Stimulated activated CD8-positive, alpha-beta memory T cell treated with anti-CD3 and anti-CD28 coated beads, Interleukin-7, amount 100 ng/mL, for 48 hours (primary cell): Measurements from ENCODE around the gene SIK3.

Experiments
- DNase-seq, 2 donors: peaks; one replicate each; pipeline ENCODE4 v3.0.0-alpha.2; 2020; ENCODE audit warnings: low read depth in 1 of 2; ENCODE audit errors: extremely low read depth in 1 of 2

The SIK3 gene

DNA sequence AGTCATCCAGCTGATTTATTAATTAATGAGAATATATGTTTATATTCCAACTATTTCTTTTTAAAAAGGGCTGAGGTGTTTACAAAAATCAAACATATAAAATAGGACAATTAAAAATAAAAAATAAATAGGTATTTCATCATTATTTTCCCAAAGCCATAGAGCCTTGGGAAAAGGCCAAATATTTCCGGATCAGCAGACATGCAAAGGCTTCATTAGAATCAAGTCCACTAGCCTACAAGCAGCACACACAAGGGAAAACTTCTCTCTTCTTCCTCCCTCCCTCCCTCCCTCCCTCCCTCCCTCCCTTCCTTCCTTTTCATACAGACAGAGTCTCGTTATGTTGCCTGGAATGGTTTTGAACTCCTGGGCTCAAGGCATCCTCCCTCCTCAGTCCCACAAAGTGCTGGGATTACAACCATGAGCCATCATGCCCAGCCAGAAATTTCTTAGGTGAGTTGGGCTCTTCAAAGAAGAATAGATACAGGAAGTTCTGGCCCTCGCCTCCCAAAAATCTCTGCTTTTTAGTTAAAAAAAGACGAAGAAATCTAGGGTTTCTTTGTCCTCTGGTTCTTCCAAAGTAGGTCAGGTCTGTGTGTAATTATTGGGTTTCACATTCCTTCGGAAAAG is 121.2 kb downstream of the SIK3 start:
- DNase-seq, result no peak

DNA sequence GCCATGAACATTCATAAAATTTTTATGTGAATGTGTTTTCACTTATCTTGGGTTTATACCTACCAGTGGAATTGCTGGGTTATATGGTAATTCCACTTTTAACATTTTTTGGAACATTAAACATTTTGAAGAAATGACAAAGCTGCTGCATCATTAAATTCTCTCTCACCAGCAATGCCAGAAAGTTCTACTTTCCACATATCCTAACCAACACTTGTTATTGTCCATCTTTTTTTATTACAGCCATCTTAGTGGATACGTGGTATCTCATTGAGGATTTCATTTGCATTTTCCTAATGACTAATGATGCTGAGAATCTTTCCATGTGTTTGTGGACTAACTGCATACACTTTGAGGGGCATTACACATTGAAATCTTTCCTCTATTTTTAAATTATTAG is 122.6 kb downstream of the SIK3 start:
- no peak for DNase-seq

DNA sequence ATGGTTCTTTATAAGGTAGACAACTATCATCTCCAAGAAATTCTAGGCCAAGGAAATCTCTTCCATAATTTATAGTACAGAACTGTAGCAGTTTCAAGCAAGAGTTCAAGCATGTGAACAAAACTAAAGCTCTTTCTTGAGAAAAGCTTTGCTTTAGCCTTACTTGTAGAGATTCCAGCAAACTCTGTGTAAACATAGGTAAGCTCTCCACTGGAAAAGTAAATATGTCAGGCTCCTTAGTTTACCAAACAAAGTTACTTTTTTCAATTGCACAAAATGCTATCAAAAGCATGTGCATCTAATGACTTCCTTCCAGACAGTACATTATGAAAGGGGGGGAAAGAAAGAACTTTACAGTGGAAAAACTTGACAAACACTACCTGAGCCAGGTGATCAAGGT is 125.0 kb downstream of the SIK3 start:
- DNase-seq, result no peak

DNA sequence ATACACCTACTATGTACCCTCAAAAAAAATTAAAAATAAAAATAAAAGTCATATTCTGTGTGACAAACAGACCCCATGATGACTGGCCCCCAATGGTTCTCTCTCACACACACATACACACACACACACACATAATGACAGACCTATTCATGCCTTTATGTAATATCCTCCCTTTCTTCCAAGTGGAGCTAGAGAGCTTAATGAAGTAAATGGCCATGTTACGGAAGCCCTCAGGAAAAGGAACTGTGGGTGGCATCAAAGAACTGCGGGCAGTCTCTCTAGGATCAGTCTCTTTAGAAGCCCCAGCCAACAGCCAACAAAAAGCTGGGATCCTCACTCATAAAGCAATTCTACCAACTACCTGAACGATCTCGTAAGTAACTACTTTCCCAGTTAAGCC is 125.5 kb downstream of the SIK3 start:
- no peak for DNase-seq

DNA sequence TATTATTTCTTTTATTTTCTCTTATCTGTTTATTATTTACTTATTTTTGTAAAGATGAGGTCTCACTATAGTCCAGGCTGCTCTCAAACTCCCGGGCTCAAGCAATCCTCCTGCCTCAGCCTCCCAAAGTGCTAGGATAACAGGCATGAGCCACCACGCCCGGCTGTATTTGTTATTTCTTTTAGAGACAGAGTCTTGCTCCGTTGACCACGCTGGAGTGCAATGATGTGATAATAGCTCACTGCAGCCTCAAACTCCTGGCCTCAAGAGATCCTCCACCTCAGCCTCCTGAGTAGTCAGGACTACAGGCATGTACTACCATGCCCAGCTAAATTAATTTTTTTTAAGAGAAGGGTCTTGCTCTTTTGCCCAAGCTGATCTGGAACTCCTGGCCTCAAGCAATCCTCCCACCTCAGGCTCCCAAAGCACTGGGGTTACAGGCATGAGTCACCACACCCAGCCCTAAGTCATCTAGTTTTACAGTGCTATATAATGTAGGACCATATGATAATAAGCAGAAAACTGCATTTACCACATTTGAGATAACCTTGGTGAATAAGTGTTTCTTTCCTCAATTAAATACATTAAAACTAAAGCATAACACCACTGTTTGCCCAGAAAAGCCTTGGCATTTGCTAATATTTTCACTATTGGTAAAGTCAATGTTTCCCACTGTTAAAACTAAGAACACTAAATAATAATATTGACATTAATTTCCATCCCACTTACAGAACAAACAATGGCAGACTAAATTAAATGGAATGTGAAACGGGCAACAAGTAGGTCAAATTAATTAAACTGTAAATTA is 127.5 kb downstream of the SIK3 start:
- DNase-seq, result no peak

DNA sequence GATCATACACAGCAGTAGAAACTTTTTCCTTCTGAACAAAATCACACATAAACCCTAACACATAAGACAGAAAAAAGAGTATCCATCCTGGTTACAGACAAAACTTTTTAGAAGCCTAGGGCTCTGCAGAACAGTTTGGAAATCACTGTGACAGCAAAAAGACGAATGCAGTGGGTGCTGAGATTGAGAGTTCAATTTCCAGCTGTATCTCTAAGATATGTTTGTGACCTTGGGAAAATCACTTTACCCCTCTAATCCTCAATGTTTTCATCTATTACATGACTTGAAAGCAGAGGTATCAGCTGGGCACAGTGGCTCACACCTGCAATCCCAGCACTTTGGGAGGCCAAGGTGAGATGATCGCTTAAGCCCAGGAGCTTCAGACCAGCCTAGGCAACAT is 128.5 kb downstream of the SIK3 start:
- DNase-seq, result no peak

DNA sequence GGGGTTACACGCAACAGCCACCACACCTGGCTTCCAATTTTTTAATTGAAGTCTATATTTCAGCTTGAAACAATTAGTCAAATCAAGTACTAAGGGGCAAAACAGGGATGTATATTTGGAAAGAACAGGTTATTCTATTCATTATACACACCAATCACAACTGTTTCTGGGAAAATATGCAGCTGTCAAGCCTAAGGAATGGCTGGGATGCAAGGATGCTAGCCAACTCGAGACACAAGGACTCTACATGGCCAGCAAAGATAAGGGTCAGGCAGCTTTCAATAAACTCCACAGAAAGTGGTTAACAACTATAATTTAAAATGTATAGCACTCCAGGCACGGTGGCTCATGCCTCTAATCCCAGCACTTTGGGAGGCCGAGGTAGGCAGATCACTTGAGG is 134.0 kb downstream of the SIK3 start:
- no peak for DNase-seq

DNA sequence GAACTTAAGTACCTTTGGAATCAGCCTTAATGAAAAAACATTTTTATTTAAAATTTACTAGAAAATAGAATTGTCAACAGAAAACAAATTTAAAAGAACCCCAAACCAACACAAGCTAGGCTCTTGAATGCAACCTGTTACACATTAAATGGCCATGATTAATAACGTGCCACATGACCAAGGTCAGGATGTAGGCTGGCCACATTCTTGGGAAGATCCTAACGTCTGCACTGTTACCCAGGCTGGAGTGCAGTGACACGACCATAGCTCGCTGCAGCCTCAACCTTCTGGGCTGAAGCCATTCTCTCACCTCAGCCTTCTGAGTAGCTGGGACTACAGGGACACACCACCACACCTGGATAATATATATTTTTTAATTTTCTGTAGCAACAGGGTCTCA is 134.4 kb downstream of the SIK3 start:
- DNase-seq, result no peak

DNA sequence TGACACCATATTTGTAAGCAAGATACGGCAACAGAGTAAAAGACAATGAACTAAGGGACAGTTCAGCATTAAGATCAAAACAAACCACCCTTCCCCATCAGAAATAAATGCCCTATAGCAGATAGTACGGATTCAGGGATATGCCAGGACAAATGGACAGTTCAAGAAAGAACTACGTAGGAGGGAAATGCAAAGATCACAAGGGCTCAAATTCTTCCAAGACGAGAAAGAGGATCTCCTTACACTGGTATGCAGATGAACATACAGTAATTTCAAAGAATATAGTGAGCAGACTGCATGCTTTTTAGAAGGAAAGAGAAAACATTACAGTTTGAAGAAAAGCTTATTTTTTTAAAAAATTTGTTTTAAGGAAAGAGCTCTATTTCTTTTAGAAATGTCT is 136.1 kb downstream of the SIK3 start:
- no peak for DNase-seq

DNA sequence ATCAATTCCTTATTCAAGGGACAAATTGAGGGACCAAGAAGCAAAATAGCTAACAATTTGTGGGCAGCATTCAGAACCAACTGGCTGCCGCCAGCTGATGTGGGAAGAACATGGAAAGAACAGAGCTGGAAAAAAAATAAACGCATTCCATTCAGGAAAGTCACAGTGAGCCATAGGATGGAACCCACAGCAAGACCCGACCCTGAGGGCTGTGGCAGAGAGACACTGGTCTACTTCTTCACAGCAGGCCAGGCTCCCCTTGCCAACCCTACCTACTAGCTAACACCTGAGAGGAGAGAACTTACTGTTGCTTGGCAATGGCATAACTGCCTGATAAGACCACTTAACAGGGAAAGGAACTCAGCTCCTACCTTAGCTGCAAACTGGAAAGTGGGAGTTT is 137.3 kb downstream of the SIK3 start:
- DNase-seq, result no peak

DNA sequence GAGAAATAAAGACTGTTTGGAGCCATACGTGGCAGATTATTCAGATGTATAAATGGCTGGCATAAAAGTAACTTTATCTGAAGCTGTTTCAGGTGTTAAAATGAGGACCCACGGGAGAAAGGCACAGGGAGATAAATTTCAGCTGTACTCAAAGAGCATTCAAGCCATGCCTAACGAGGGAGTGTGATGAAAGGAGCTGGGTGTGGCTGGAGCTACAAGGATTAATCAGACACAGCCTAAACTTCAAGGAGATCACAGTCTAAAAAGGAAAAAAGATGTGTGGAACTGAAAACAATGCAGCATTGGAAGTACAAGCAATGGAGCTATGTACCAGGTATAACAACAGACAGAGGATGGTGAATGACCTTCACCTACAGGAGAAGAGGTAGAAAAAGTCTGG is 140.0 kb downstream of the SIK3 start:
- no peak for DNase-seq

DNA sequence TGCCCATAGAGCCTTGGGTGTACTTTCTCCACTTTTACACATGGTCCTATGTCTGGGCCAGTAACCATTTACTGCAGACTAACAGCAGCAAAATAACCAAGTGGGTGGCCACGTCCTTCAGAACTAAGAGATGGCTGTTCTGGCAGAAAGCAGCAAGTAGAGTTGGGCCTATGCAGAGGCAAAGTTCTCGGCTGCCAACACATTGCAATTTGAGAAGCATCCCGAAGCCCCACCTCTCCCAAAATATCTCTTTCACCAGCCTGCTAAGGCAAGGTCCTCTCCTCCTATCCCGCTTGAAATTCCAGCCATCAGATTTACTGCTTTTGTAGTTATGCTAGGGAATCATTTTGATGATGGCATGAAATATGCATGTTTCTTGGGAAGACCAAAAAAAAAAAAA is 142.3 kb downstream of the SIK3 start:
- DNase-seq, result no peak

DNA sequence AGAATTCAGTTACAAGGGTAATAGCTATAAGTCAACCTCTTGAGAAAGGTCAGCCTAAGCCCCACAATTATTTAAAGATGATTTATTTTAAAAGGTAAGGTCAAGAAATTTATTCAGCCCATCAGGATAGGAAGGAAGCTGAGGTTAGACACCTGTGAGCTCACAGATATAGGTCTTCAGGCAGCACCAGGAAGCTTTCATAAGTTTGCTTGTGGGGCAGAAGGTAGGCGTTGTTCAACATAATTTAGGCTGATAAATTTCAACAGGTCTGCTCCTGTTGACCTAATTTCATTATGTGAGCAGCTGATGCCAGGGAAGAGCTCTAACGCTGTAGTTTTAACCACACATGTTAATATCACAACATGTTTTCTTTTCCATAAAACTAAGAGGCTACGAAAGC is 142.7 kb downstream of the SIK3 start:
- DNase-seq, result no peak

DNA sequence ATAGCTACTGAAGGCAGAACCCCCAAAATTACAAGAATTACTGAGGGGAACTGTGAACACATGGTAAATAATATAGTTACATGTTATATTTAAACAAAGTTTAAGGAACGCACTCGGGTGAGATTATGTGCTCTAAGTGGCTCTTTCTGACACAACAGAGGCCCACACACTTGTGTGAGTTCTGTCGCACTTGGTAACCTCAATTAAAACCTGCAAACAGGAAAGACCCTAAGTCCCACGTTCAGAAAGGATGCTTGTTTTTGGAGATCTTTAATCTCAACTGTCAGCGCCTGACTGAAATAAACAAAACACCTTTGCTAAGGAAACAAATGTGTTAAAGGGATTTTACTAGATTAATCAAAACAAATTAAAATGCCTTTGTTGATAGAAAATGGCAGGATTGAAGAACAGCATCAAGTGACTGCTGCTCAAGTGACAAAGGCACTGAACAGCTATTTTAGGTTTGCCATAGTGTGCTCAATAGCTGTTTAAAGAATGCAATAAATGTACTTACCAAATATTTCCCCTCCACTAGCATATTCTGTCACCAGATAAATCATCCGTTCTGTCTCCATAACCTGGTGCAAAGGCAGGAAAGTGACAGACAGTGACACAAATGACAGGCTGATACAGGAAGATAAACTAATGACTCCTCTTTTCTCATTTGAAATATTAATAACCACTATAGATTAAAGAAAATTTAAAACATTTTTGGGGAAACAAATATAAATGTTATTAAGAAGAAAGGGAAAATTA is 144.5 kb downstream of the SIK3 start:
- no peak for DNase-seq

DNA sequence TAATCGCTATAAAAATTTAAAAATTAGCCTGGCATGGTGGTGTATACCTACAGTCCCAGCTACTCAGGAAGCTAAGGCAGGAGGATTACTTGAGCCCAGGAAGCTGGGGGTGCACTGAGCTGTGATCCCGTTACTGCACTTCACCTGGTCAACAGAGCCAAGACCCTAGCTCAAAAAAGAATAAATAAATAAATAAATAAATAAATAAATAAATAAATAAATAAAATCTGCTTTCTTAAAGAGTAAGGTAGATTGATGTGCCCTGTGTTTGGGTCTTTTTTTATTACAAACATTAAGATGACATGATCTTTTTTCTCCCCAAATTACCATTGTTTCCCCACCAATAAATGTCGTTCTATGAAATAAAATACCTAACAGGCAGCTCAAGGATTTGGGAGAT is 146.5 kb downstream of the SIK3 start:
- no peak for DNase-seq

DNA sequence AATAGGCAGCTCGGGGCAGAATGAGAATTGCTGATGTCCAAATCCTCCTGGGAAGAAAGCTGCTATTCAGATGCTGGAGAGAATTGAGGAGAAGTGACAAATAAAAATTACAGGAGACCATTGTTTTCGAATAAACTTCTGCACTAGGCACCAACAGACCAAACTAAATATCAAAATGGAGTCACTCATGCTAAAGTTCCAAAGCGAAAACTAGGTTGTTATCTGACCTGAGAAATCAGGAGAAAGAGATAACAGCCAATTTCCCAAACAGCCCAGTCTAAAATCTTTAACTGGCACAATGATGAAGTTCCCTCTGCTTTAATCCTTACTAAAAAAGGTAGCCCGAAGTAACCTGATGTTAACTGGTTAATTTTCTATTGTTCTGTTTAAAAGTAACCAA is 148.0 kb downstream of the SIK3 start:
- no peak for DNase-seq

DNA sequence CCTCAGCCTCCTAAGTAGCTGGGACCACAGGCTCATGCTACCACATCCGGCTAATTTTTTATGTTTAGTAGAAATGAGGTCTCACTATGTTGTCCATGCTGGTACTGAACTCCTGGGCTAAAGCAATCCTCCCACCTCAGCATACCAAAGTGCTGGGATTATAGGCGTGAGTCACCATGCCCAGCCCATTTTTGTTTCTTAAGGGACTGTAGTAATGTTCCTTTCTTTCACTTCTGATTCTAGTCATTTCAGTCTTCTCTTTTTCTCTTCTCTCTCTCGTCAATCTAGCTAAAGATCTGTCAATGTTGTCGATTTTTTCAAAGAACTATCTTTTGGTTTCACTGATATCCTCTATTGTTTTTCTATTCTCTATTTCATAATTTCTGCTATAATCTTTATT is 149.8 kb downstream of the SIK3 start:
- DNase-seq, result peak in 1 of 2 donors; percentile 27

DNA sequence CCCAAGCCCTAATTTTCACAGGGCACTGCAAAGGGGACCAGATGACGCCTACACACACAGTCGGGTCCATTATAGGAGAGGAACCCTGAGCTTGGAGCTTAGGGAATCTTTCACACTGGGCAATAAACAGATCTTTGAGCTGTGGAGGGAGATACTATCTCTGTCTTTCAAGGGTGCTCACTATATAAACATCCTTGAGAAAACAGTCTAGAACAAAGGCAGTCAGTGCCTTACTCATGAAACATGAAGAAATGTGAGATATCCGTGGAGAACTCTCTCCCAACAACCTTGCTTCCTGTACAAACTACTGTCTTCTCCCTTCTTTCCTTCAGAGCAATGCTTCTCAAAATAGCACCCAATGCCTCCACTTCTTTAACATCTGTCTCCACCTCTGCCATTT is 151.8 kb downstream of the SIK3 start:
- no peak for DNase-seq

DNA sequence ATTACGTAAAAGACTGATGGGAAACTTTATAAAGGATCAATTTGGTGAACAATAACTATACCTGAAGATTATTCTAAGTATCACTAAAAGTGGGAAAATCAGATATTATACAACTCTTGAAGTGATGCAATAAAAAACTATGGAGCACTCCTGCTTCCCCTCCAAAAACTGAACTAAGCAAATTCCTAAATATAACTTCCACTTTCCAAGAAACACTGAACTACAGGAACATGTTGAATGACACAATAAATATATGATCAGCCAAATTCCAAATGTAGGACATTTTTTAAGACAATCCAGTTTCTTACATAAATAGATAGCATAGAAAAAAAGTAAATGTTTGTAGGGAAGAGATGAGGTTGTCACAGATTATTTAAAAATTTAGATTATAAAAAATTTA is 158.7 kb downstream of the SIK3 start:
- no peak for DNase-seq

DNA sequence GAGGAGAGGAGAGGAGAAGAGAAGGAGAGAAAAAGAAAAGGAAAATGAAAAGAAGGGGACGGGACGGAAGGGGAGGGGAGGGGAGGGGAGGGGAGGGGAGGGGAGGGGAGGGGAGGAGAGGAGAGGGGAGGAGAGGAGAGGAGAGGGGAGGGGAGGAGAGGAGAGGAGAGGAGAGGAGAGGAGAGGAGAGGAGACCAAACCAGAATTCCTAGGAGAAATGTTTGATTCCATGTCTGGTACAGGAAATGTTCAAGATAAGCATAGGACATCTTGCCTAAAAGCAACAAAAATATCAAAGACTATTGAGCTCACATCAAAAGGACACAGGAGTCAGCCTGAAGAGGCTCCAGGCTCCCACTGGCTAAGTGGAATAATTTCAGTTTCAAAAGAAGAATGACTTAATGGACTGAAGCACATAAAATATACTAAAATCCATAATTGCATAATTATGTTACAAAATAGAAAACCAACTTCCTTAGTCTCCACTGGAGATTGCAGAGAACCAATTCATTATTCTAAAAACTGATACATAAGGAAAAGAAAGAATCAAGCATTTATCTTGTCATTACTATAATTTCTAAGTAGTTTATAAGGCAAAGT is 159.7 kb downstream of the SIK3 start:
- no peak for DNase-seq

DNA sequence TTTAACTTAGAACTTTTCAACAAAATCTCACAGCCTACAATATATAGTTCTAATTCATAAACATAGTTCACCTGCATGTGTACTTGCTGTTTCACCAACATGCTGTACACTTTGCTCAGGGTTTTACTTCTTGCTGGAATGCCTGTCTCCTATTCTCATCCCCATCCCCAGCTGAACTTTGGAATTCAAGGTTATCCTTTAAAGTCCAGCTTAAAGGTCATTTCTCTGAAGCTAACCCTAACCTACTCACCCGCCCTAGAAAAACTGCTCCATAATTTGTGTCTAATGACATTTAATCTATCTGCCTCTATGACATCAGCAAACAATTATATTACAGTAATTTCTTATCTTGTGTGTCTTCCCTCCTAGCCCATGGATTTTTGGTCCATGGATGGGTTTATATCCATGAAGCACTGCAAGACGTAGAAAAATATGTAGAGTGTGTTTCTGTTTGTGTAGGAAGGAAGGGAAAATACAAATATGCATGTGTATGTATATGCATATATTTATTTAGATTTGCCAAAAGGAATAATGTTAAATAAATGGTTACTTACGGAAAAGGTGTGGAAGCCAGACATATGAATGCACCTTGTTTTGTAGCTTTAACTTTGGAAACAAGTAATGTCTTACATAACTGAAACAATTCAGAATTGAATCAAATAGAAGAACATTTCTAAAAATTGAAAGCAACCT is 161.3 kb downstream of the SIK3 start:
- DNase-seq, result no peak
